HL-60 (cell line): ENCODE measurements around the gene TAS2R30.

Experiments used
- DNase-seq, 2 experiments: peaks; one replicate each; pipeline ENCODE4 v3.0.0-alpha.2; 2010 to 2020; ENCODE audit warnings: low read depth in 1 of 2, low spot score in 1 of 2
- H3K27ac ChIP-seq: fragments of 250-450 bp; sonication (Bioruptor Pico); replicated peaks from 2 replicates; pipeline ENCODE4 v1.5.1; 2020; ENCODE audit warnings: mild to moderate bottlenecking, moderate library complexity
- H3K27me3 ChIP-seq: fragments of 250-450 bp; sonication (Bioruptor Pico); 2 replicates; pipeline ENCODE4 v1.5.1; 2021; ENCODE audit warnings: mild to moderate bottlenecking, moderate library complexity; ENCODE audit not compliant: insufficient read depth, poor library complexity, severe bottlenecking
- H3K4me3 ChIP-seq: replicated peaks from 2 replicates; pipeline ENCODE4 v1.5.1; 2011; ENCODE audit warnings: mild to moderate bottlenecking, control low read depth, low read length; ENCODE audit not compliant: insufficient read depth
- GABPA ChIP-seq: IDR thresholded peaks from 2 replicates; pipeline ENCODE4 v1.6.1; 2012; ENCODE audit warnings: low read depth
- POLR2AphosphoS5 ChIP-seq: IDR thresholded peaks from 2 replicates; pipeline ENCODE4 v1.6.1; 2012; ENCODE audit warnings: low read depth
- SPI1 ChIP-seq: IDR thresholded peaks from 2 replicates; pipeline ENCODE4 v1.6.1; 2012; ENCODE audit warnings: low read depth, mild to moderate bottlenecking, borderline replicate concordance
- TF ChIP-seq, protein P1 (sequence below): IDR thresholded peaks from one replicate; pipeline ENCODE4 v1.5.1; 2011; ENCODE audit warnings: low read length, control low read depth, inconsistent platforms; ENCODE audit not compliant: insufficient read depth
- TF ChIP-seq, protein P2 (sequence below): IDR thresholded peaks from 2 replicates; pipeline ENCODE4 v1.6.1; 2012; ENCODE audit warnings: low read depth; ENCODE audit not compliant: insufficient replicate concordance

TAS2R30 gene

DNA sequence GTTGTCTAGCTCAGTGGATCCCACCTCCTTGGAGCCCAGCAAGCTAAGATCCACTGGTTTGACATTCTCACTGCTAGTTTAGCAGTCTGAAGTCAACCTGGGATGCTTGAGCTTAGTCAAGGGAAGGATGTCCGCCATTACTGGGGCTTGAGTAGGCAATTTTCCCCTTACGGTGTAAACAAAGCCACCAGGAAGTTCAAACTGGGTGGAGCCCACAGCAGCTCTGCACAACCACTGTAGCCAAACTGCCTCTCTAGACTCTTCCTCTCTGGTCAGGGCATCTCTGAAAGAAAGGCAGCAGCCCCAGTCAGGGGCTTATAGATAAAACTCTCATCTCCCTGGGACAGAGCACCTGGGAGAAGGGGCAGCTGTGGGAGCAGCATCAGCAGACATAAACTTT is 25.6 kb downstream of the TAS2R30 start:
- H3K27ac ChIP-seq: no peak overlapping the region
- TF ChIP-seq POLR2AphosphoS5 (no peak), GABPA (no peak), SPI1 (no peak)
- TF ChIP-seq, protein P1, sequence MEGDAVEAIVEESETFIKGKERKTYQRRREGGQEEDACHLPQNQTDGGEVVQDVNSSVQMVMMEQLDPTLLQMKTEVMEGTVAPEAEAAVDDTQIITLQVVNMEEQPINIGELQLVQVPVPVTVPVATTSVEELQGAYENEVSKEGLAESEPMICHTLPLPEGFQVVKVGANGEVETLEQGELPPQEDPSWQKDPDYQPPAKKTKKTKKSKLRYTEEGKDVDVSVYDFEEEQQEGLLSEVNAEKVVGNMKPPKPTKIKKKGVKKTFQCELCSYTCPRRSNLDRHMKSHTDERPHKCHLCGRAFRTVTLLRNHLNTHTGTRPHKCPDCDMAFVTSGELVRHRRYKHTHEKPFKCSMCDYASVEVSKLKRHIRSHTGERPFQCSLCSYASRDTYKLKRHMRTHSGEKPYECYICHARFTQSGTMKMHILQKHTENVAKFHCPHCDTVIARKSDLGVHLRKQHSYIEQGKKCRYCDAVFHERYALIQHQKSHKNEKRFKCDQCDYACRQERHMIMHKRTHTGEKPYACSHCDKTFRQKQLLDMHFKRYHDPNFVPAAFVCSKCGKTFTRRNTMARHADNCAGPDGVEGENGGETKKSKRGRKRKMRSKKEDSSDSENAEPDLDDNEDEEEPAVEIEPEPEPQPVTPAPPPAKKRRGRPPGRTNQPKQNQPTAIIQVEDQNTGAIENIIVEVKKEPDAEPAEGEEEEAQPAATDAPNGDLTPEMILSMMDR: no peak
- TF ChIP-seq, protein P2, sequence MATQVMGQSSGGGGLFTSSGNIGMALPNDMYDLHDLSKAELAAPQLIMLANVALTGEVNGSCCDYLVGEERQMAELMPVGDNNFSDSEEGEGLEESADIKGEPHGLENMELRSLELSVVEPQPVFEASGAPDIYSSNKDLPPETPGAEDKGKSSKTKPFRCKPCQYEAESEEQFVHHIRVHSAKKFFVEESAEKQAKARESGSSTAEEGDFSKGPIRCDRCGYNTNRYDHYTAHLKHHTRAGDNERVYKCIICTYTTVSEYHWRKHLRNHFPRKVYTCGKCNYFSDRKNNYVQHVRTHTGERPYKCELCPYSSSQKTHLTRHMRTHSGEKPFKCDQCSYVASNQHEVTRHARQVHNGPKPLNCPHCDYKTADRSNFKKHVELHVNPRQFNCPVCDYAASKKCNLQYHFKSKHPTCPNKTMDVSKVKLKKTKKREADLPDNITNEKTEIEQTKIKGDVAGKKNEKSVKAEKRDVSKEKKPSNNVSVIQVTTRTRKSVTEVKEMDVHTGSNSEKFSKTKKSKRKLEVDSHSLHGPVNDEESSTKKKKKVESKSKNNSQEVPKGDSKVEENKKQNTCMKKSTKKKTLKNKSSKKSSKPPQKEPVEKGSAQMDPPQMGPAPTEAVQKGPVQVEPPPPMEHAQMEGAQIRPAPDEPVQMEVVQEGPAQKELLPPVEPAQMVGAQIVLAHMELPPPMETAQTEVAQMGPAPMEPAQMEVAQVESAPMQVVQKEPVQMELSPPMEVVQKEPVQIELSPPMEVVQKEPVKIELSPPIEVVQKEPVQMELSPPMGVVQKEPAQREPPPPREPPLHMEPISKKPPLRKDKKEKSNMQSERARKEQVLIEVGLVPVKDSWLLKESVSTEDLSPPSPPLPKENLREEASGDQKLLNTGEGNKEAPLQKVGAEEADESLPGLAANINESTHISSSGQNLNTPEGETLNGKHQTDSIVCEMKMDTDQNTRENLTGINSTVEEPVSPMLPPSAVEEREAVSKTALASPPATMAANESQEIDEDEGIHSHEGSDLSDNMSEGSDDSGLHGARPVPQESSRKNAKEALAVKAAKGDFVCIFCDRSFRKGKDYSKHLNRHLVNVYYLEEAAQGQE: no peak
- H3K27me3 ChIP-seq: no peaks in the 10 kb centered on the region
- H3K4me3 ChIP-seq: no peak overlapping the region
- DNase-seq: no peak

DNA sequence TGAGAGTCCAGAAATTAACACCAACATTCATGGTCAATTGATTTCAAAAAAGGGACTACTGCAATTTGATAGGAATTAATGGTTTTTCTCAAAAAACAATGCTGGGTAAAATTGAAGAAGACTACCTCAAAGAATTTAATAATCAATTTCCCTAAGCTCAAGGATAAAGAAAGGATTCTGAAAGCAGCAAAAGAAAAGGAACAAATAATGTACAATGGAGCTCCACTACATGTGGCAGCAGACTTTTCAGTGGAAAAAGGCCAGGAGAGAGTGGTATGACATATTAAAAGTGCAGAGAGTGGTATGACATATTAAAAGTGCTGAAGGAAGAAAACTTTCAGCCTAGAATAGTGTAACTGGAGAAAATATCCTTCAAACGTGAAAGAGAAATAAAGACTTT is 26.7 kb downstream of the TAS2R30 start:
- Histone ChIP-seq H3K27me3 (no peaks in the 10 kb centered on the region), H3K4me3 (no peak overlapping the region), H3K27ac (no peak overlapping the region)
- DNase-seq: no peak
- TF ChIP-seq, protein P2: no peak
- TF ChIP-seq SPI1 (no peak), GABPA (no peak), POLR2AphosphoS5 (no peak)
- TF ChIP-seq, protein P1: no peak

DNA sequence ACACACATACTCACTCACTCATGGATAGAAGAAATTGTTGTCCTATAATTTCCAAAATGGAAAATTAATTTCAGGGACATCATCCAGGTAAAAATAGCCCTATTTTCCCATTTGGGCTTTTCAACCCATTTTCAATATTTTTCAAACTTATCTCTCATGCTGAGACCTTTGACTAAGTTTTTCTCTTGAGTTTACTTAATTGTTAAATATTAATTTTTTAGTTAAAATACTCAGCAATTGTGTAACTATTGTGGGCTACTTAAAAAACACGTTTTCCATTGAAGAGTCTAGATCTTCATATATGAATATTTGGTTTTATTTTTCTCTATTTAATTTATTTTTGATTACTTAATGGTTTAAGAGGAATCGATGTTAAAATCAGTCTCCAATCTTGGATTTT is 28.2 kb downstream of the TAS2R30 start:
- no peaks in the 10 kb centered on the region for H3K27me3 ChIP-seq
- DNase-seq: no peak
- no peak overlapping the region for H3K27ac ChIP-seq
- no peak overlapping the region for H3K4me3 ChIP-seq
- TF ChIP-seq, protein P2: no peak
- TF ChIP-seq POLR2AphosphoS5 (no peak), GABPA (no peak), SPI1 (no peak)
- TF ChIP-seq, protein P1: no peak
